Astrocyte (in vitro differentiated cells and primary cell): ENCODE results near the gene HOOK1. TPM values are rescaled to one million over a fixed set of nuclear protein-coding genes. Genes with fewer than 3 reads are reported as not detected.
"Not testable (repeated sequence)": the region's sequence is repeated elsewhere in the genome, so short reads cannot be mapped to it uniquely, and the experiment has no call there.

Experiments used
- DNase-seq: peaks from one replicate; pipeline ENCODE4 v3.0.0-alpha.2; 2010; ENCODE audit warnings: low read depth
- FAIRE-seq: peaks from 2 replicates; lab custom pipeline; 2011; peaks lifted over from hg19 to GRCh38; lab: Jason Lieb, UNC
- H2AFZ ChIP-seq: 2 replicates; pipeline ENCODE4 v1.6.0; 2012; ENCODE audit warnings: low read depth, low read length, inconsistent platforms
- H3K27ac ChIP-seq: 2 replicates; pipeline ENCODE4 v1.5.1; 2011; ENCODE audit warnings: low read depth, low read length, inconsistent platforms
- H3K27me3 ChIP-seq: 2 replicates; pipeline ENCODE4 v1.6.0; 2011; ENCODE audit warnings: low read length, inconsistent platforms; ENCODE audit not compliant: insufficient read depth
- H3K36me3 ChIP-seq: 2 replicates; pipeline ENCODE4 v1.5.1; 2011; ENCODE audit warnings: low read length, inconsistent platforms; ENCODE audit not compliant: insufficient read depth
- H3K4me1 ChIP-seq: 2 replicates; pipeline ENCODE4 v1.5.1; 2011; ENCODE audit warnings: low read length, inconsistent platforms; ENCODE audit not compliant: insufficient read depth
- H3K4me2 ChIP-seq: 2 replicates; pipeline ENCODE4 v1.6.0; 2012; ENCODE audit warnings: low read length, inconsistent platforms
- H3K4me3 ChIP-seq: 2 replicates; pipeline ENCODE4 v1.5.1; 2011; ENCODE audit warnings: low read depth, mild to moderate bottlenecking, low read length, inconsistent platforms; ENCODE audit not compliant: insufficient read depth
- H3K79me2 ChIP-seq: 2 replicates; pipeline ENCODE4 v1.6.0; 2012; ENCODE audit warnings: mild to moderate bottlenecking, low read length, inconsistent platforms; ENCODE audit not compliant: insufficient read depth
- H3K9ac ChIP-seq: 2 replicates; pipeline ENCODE4 v1.6.0; 2012; ENCODE audit warnings: mild to moderate bottlenecking, low read length, inconsistent platforms
- H3K9me3 ChIP-seq: 2 replicates; pipeline ENCODE4 v1.5.1; 2012; ENCODE audit warnings: low read depth, mild to moderate bottlenecking, low read length, inconsistent platforms; ENCODE audit not compliant: insufficient read depth
- H4K20me1 ChIP-seq: 2 replicates; pipeline ENCODE4 v1.6.0; 2012; ENCODE audit warnings: low read length, inconsistent platforms; ENCODE audit not compliant: insufficient read depth
- H3K27ac Mint-ChIP-seq: one replicate; pipeline ENCODE4 v1.8.0; 2021; ENCODE audit warnings: mild to moderate bottlenecking, mixed read lengths; ENCODE audit not compliant: unreplicated experiment
- H3K27me3 Mint-ChIP-seq: one replicate; pipeline ENCODE4 v1.8.0; 2021; ENCODE audit warnings: low read depth, mixed read lengths; ENCODE audit not compliant: unreplicated experiment
- H3K36me3 Mint-ChIP-seq: one replicate; pipeline ENCODE4 v1.8.0; 2021; ENCODE audit warnings: low read depth, mixed read lengths; ENCODE audit not compliant: unreplicated experiment
- H3K4me1 Mint-ChIP-seq: one replicate; pipeline ENCODE4 v1.8.0; 2021; ENCODE audit warnings: low read depth, mixed read lengths; ENCODE audit not compliant: unreplicated experiment
- H3K4me3 Mint-ChIP-seq: one replicate; pipeline ENCODE4 v1.8.0; 2021; ENCODE audit warnings: mild to moderate bottlenecking, moderate library complexity, mixed read lengths; ENCODE audit not compliant: unreplicated experiment
- H3K9me3 Mint-ChIP-seq: one replicate; pipeline ENCODE4 v1.8.0; 2021; ENCODE audit warnings: mild to moderate bottlenecking, mixed read lengths; ENCODE audit not compliant: unreplicated experiment
- EZH2 ChIP-seq: IDR thresholded peaks from 2 replicates; pipeline ENCODE4 v1.6.1; 2012; ENCODE audit warnings: mild to moderate bottlenecking, low read length, inconsistent platforms; ENCODE audit not compliant: insufficient read depth
- total RNA-seq: library from RNA; stranded (reverse); gene quantifications from 2 replicates; pipeline ENCODE4 v1.2.1, GENCODE V29; 2021
- TF ChIP-seq, protein P1 (sequence below): IDR thresholded peaks from 2 replicates; pipeline ENCODE4 v1.5.1; 2011; ENCODE audit warnings: low read depth, mild to moderate bottlenecking, inconsistent platforms, low read length, moderate library complexity; ENCODE audit not compliant: insufficient read depth

The HOOK1 gene
- total RNA-seq, 1 donor from 2014 or later: 1.8 TPM

DNA sequence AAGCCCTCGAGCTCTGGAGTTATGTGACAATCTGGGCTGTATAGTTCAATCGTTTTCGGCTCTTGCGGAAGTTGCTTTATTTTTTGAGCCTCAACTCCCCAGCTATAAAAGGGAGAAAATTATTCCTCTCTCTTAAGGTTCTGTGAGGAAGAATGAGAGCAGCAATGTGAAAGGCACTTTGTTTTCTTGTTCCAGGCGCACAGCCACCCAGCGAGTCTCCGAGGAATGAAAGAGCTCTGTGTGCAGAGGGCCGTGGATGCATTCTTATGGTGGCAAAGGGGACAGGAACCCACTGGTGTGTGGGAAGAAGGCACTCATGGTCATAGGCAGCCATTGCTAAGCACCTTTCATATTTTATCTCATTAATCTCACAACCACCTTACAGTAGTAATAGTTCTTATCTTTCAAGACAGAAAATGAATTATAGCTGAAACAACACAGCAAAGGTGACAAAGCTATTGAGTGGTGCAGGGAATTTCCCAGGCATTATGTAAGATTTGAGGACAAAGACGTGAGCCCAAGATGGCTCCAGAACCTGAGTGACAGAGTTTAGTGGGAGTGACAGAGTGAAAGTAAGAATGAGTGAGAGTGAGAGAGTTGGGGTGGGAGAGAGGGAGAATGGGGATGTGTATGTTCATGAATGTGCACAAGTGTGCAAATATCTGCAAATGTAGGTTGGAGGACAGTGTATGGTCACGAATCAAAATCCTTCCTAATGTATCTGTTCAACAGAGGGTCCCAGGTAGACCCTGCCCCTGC, 102.5 kb downstream of the HOOK1 start:
- TF ChIP-seq EZH2: no peak
- TF ChIP-seq, protein P1, sequence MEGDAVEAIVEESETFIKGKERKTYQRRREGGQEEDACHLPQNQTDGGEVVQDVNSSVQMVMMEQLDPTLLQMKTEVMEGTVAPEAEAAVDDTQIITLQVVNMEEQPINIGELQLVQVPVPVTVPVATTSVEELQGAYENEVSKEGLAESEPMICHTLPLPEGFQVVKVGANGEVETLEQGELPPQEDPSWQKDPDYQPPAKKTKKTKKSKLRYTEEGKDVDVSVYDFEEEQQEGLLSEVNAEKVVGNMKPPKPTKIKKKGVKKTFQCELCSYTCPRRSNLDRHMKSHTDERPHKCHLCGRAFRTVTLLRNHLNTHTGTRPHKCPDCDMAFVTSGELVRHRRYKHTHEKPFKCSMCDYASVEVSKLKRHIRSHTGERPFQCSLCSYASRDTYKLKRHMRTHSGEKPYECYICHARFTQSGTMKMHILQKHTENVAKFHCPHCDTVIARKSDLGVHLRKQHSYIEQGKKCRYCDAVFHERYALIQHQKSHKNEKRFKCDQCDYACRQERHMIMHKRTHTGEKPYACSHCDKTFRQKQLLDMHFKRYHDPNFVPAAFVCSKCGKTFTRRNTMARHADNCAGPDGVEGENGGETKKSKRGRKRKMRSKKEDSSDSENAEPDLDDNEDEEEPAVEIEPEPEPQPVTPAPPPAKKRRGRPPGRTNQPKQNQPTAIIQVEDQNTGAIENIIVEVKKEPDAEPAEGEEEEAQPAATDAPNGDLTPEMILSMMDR: no peak
- Mint-ChIP-seq H3K4me1 (peaks cover 8% of the 10 kb centered on the region), H3K27me3 (no peaks in the 10 kb centered on the region), H3K36me3 (no peaks in the 10 kb centered on the region), H3K27ac (no peak overlapping the region), H3K4me3 (no peak overlapping the region), H3K9me3 (no peaks in the 10 kb centered on the region)
- Histone ChIP-seq H3K4me2 (no peak overlapping the region), H3K9ac (no peak overlapping the region), H3K27ac (no peak overlapping the region), H3K4me3 (no peak overlapping the region), H3K4me1 (no peaks in the 10 kb centered on the region), H2AFZ (no peak overlapping the region), H3K27me3 (no peaks in the 10 kb centered on the region), H4K20me1 (no peaks in the 10 kb centered on the region), H3K9me3 (no peaks in the 10 kb centered on the region), H3K79me2 (no peaks in the 10 kb centered on the region), H3K36me3 (no peaks in the 10 kb centered on the region)
- no peak for DNase-seq
- no peak for FAIRE-seq

DNA sequence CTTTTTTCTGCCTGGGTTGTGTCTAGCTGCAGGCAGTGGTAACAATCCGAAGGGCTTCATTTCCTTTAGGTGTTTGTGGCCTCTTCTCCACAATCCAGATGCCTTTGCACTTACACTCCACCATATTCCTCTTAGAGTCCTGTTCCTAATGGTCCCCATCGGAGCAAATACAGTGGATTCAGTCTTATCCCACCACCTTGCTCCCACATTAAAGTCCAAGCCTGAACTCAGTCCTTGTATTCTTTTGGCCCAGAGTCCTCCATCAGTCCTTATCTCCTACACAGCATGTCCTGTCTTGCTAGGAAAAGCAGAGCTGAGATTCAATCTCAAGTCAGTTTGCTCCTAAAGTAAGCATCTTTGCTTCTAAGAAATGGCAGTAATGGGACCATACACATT, 103.0 kb downstream of the HOOK1 start:
- Mint-ChIP-seq H3K4me3 (no peak overlapping the region), H3K36me3 (no peaks in the 10 kb centered on the region), H3K27me3 (no peaks in the 10 kb centered on the region), H3K9me3 (no peaks in the 10 kb centered on the region), H3K4me1 (peaks cover 8% of the 10 kb centered on the region), H3K27ac (no peak overlapping the region)
- Histone ChIP-seq H3K4me1 (no peaks in the 10 kb centered on the region), H3K27me3 (no peaks in the 10 kb centered on the region), H4K20me1 (no peaks in the 10 kb centered on the region), H2AFZ (no peak overlapping the region), H3K9me3 (no peaks in the 10 kb centered on the region), H3K79me2 (no peaks in the 10 kb centered on the region), H3K4me3 (no peak overlapping the region), H3K27ac (no peak overlapping the region), H3K4me2 (no peak overlapping the region), H3K9ac (no peak overlapping the region), H3K36me3 (no peaks in the 10 kb centered on the region)
- TF ChIP-seq EZH2: no peak
- TF ChIP-seq, protein P1: no peak
- no peak for FAIRE-seq
- DNase-seq: no peak

DNA sequence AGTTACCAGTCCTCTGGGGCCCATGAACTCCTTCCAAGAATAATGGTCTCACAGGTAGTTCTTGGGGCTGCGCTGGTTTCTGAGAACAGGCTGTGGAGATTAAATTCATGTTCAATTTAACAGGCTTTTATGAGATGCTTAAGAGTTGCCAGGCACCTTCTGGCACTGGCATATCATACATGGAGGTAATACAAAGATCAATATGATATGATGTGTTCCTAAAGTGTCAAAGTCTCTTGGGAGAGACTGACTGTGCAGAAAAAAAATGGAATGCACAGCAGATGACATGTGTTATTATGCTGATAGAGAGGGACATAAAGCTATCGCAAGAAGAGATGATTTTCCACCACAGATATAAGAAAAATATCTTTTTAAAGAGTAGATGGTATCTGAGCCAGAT, 105.0 kb downstream of the HOOK1 start:
- H3K4me1 ChIP-seq: no peaks in the 10 kb centered on the region
- TF ChIP-seq, protein P1: no peak
- no peak for TF ChIP-seq EZH2
- H3K27me3 ChIP-seq: no peaks in the 10 kb centered on the region
- H3K79me2 ChIP-seq: no peaks in the 10 kb centered on the region
- no peak overlapping the region for H2AFZ ChIP-seq
- H3K27ac ChIP-seq: no peak overlapping the region
- peaks cover 8% of the 10 kb centered on the region for H3K4me1 Mint-ChIP-seq
- no peak overlapping the region for H3K27ac Mint-ChIP-seq
- no peak for FAIRE-seq
- no peaks in the 10 kb centered on the region for H3K9me3 ChIP-seq
- H3K9ac ChIP-seq: no peak overlapping the region
- H3K36me3 Mint-ChIP-seq: no peaks in the 10 kb centered on the region
- no peaks in the 10 kb centered on the region for H4K20me1 ChIP-seq
- H3K4me2 ChIP-seq: no peak overlapping the region
- H3K9me3 Mint-ChIP-seq: no peaks in the 10 kb centered on the region
- no peak overlapping the region for H3K4me3 ChIP-seq
- H3K4me3 Mint-ChIP-seq: no peak overlapping the region
- H3K36me3 ChIP-seq: no peaks in the 10 kb centered on the region
- no peaks in the 10 kb centered on the region for H3K27me3 Mint-ChIP-seq
- no peak for DNase-seq

DNA sequence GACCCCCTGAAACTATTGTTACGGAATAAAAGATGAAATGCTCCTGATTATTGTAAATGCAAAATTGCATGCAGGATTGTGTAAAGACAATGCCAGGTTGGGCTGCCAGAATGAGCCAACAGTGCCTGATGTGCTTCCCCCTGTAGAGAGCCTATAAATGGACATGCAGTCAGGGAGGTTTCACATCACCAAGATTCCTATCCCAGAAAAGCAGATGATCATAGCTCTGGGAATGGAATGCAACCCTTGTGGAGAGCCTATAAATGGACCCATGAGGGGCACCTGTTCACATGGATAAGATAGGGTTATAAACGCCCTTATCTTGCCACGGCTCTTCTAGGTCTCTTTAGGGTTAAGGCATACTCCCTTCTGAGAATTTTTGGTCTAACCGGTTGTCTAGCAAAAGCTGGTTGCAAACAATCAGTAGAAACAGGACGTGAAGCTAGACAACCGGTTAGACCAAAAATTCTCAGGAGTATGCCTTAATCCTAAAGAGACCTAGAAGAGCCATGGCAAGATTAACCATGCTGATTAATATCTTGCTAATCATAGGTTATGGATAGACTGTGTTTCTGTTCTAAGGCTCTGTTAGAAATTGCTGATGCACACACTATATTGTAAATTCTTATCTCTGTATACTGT, 106.6 kb downstream of the HOOK1 start:
- H3K27me3 ChIP-seq, H3K27ac ChIP-seq, H3K4me3 Mint-ChIP-seq, H3K9me3 ChIP-seq, H3K4me2 ChIP-seq, H4K20me1 ChIP-seq, H3K9ac ChIP-seq, H3K4me1 ChIP-seq, H3K4me3 ChIP-seq, H3K27ac Mint-ChIP-seq, H3K9me3 Mint-ChIP-seq, H2AFZ ChIP-seq, FAIRE-seq, H3K27me3 Mint-ChIP-seq, H3K36me3 ChIP-seq, H3K79me2 ChIP-seq, DNase-seq, H3K4me1 Mint-ChIP-seq, H3K36me3 Mint-ChIP-seq: not testable (repeated sequence)
